IPS-NIHi11 (cell line): ENCODE results near the gene NAT16.
"Not testable (repeated sequence)": the region's sequence is repeated elsewhere in the genome, so short reads cannot be mapped to it uniquely, and the experiment has no call there.

ENCODE experiments used
- DNase-seq: peaks from one replicate; pipeline ENCODE4 v3.0.0; 2012; ENCODE audit warnings: mixed read lengths, low spot score

NAT16 gene

DNA sequence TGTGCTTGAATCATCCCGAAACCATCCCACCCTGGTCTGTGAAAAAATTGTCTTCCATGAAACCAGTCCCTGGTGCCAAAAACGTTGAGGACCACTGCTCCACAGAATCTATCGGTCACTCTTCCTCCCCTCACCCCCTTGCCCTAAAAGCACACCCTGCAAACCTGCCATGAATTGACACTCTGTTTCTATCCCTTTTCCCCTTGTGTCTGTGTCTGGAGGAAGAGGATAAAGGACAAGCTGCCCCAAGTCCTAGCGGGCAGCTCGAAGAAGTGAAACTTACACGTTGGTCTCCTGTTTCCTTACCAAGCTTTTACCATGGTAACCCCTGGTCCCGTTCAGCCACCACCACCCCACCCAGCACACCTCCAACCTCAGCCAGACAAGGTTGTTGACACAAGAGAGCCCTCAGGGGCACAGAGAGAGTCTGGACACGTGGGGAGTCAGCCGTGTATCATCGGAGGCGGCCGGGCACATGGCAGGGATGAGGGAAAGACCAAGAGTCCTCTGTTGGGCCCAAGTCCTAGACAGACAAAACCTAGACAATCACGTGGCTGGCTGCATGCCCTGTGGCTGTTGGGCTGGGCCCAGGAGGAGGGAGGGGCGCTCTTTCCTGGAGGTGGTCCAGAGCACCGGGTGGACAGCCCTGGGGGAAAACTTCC, 54.0 kb downstream of the NAT16 start:
- no peak for DNase-seq

DNA sequence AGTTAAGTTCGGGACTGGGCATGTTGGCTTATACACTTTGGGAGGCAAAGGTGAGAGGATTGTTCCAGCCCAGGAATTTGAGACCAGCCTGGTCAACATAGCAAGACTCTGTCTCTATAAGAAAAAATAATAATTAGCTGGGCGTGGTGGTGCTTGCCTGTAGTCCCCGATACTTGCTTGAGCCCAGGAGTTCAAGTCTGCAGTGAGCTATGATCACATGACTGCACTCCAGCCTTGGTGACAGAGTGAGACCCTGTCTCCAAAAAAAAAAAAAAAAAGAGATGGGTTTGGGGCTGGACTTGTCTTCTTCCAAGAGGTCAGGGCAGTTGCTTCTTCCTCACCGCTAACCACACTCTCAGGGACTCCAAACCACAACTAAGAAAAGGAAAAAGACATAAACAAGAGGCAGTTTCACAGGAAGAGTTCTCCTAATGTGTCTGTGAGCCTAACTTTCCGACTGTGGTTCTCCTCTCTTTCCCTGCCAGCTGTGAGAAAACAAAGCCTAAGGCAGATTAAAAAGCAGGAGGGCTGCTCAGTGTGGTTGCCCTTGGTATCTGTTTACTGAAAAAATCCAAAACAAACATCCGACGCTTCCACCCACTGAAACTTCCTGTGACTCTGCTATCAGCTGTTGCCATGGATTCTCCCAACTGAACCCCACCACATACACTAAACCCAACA, 55.6 kb downstream of the NAT16 start:
- DNase-seq, result no peak

DNA sequence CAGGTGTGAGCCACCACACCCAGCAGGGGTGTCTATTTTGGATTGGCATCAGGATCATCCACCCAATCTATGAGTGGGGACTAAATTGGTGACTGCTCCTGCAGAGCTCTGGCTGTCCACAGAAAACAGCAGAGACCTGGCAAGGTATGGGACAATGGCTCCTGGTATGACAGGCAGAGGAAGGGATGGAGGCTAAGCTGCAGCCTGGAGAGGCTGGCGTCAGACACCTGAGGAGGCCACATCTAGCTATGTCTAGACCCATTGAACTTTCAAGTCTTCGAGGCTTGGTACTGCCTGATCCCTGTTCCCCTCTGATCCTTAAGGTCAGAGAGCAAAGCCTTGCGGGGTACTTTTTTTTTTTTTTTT, 56.4 kb downstream of the NAT16 start:
- DNase-seq, result no peak

DNA sequence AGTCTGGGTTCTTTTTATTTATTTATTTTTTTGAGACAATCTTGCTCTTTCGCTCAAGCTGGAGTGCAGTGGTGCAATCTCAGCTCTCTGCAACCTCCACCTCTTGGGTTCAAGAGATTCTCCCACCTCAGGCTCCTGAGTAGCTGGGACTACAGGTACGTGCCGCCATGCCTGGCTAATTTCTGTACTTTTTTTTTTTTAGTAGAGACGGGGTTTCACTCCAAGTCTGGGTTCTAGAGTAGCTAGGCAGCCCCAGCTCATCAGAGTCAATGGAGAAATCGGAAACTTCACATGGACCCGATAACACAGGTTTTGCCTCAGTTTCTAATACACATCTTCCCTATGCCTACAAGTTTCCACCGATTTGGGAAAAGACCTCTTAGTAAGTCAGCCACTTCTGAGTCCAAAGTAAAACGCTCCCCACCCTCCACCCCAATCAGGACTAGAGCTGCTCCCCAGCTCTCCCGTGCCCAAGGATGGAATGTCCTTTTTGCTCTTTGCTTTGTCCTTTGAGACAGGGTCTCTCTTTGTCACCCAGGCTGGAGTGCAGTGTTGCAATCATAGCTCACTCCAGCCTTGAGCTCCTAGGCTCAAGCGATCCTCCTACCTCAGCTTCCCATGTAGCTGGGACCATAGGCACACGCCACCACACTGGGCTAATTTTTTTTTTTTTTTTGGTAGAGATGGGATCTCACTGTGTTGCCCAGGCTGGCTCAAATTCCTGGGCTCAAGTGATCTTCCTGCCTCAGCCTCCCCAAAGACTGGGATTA, 57.0 kb downstream of the NAT16 start:
- no peak for DNase-seq

DNA sequence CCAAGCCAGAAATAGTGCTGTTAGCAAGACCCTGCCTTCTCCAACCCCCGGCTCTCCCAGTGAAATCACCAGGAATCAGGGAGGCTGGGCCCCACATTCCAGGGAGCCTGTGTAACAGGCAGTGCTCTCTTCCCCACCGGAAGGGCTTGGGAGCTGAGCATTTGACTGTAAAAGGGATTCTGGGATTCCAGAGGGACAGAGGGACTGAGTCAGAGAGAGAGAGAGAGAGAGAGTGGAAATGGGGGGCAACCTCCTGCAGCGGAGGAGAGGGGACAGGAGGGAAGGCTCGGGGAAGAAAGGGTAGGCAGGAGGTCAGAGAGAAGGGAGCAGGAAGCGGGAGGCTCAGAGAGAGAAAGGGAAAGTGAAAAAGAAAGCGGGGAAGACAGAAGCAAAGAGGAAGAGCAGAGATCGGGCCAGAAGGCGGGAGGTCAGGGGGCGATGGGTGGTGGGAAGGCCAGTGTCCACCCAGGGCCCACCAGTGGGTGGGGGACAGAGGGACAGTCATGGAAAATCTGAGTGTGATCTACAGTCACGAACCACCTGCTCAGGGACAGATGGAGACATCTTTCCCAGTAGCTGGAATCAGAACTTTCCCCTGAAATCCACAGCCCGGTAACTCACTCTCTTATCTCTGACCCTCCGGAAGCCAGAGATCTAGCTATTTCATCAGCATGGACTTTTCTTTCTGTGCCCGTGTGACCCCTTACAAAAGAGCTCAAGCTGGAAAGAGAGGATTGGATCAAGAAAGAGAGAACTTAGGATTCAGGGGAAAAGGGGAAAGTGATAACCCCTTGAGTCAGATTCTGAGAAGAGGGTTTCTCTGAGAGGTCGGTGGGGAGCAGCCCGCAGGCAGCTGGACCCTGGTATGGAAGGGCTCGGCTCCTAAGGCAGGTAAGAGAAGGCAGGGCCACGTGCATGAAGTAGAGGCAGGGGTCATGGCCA, 57.8 kb downstream of the NAT16 start:
- DNase-seq, result peak; percentile 63

DNA sequence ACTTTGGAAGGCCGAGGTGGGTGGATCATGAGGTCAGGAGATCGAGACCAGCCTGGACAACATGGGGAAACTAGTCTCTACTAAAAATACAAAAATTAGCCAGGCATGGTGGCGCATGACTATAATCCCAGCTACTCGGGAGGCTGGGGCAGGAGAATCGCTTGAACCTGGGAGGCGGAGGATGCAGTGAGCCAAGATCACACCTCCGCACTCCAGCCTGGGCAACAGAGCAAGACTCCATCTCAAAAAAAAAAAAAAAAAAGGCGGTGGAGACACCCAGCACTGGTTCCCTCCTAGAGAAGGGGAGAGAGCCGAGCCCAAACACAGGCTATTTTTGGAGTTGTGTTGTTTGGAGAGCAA, 58.5 kb downstream of the NAT16 start:
- DNase-seq, result not testable (repeated sequence)
